ENCODE results near the gene ERI2. TPM values are rescaled to one million over a fixed set of nuclear protein-coding genes. Genes with fewer than 3 reads are reported as not detected.

The ERI2 gene
- total and polyA plus RNA-seq, 2 of the 4 experiments (the other 2 are of a cell fraction) = 7.5 to 10.2 TPM

DNA sequence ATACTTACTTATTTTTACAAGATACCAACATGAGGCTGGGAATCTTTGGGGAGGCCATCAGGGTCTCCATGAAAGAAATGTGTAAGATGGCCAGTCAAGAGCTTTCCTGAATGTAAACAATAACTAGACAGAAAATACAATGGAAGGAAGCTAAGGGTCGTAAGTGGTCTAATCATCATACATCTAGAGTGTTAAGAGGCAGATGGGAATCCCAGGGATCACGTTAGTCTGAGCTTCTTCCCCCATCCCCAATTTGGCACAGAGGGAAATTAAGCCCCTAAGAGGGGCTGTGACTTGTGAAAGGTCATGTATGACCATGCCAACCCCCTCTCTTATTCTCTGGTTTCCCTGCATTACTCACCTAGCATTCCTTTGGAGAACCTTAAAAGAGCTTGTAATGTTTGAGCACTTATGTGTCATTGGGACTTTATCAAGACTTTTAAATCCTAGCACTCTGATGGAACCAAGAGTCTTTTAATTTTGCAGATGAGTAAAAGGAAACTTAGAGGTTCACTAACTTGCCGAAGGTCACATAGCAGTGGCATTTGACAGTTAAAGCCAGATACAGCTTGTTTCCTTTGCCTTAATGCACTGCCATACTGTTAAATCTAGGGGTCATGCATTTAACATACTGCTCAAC, 47.8 kb upstream of the ERI2 start:
- Histone ChIP-seq H2BK20ac (ENCODE audit: low read depth, low read length) (no peak overlapping the region), H3K36me3 (ENCODE audit: control insufficient read depth, insufficient read depth, low read length) (peaks cover 18% of the 10 kb centered on the region), H4K91ac (ENCODE audit: insufficient read depth, low read depth, low read length) (no peak overlapping the region), H3K79me1 (ENCODE audit: low read depth in 1 of 2, low read length in 2 of 2) (peaks cover 22 to 51% of the 10 kb centered on the region in 2 experiments; a peak in 3 of 4 replicates), H2AK9ac (replicated peaks; ENCODE audit: low read depth, low read length, poor library complexity) (no peak overlapping the region), H3K18ac (ENCODE audit: low read depth, low read length) (no peak overlapping the region), H3K4ac (ENCODE audit: low read depth, low read length) (no peak overlapping the region), H3K9me1 (ENCODE audit: insufficient read depth, low read length) (peaks cover 10% of the 10 kb centered on the region), H3K4me1 (ENCODE audit: control insufficient read depth, insufficient read depth, low read length) (peaks cover 13% of the 10 kb centered on the region), H3K27me3 (ENCODE audit: control insufficient read depth, insufficient read depth, low read length) (no peaks in the 10 kb centered on the region), H4K8ac (ENCODE audit: low read depth in 2 of 2, low read length in 2 of 2) (no peak overlapping the region), H2BK5ac (ENCODE audit: low read depth, low read length, poor library complexity, severe bottlenecking) (peak overlapping the region; percentile 36), H3K14ac (replicated peaks; ENCODE audit: low read depth, low read length) (no peak overlapping the region), H2BK120ac (ENCODE audit: low read depth, low read length) (no peak overlapping the region), H3K9me3 (ENCODE audit: control insufficient read depth, insufficient read depth, low read length) (no peaks in the 10 kb centered on the region), H3K4me3 (ENCODE audit: insufficient read depth, low read depth, low read length) (no peak overlapping the region), H3K27ac (ENCODE audit: insufficient read depth, low read length) (no peak overlapping the region), H2BK15ac (ENCODE audit: low read depth, low read length) (no peak overlapping the region), H3K56ac (ENCODE audit: extremely low read depth, insufficient read depth, low read length) (no peak overlapping the region), H3K9ac (ENCODE audit: low read depth, low read length) (no peak overlapping the region), H2AK5ac (ENCODE audit: low read depth, low read length) (no peak overlapping the region), H2AFZ (replicated peaks; ENCODE audit: low read length, poor library complexity) (no peak overlapping the region), H4K20me1 (ENCODE audit: insufficient read depth, low read length) (no peaks in the 10 kb centered on the region), H4K5ac (ENCODE audit: low read depth, low read length) (no peak overlapping the region), H3K23ac (ENCODE audit: low read depth, low read length) (no peak overlapping the region), H3K4me2 (ENCODE audit: low read depth, low read length) (no peak overlapping the region)
- POLR2A ChIA-PET (ENCODE audit: unreplicated experiment) = no interaction called here
- in situ Hi-C loops (cut with MboI; ENCODE audit: low sequenced_read_pairs) = loop anchor here (5.0 kb wide), 3 partner anchors 233 to 443 kb away; partner anchors contain the start of gene LDAF1
- intact Hi-C loops (cut with micrococcal nuclease) = loop anchor here (5.0 kb wide), 1 partner anchor 93 kb away; no protein-coding TSS in a partner anchor
- no peak for TF ChIP-seq CEBPB (IDR thresholded peaks at IDR 0.05; ENCODE audit: low read depth, low read length)
- no peak for TF ChIP-seq RFX5 (IDR thresholded peaks at IDR 0.05; ENCODE audit: low read depth, low read length)
- TF ChIP-seq RCOR1 (IDR thresholded peaks at IDR 0.05; ENCODE audit: insufficient replicate concordance, low read length) = no peak
- 60% methylated on average over 1 of the region's 3 CpGs; no CpG with 5 or more reads in 1 of the 2 experiments for WGBS, 2 experiments (ENCODE audit: extremely low coverage in 2 of 2, insufficient read length in 1 of 2)
- DNase-seq (no peak), ATAC-seq (ENCODE audit: low read depth) (no peak)
- CTCF ChIA-PET = no interaction called here
- no TSS peak for BruUV-seq (replicated peaks)
- dilution Hi-C loops (cut with HindIII; ENCODE audit: low sequenced_read_pairs, unreplicated experiment) = no loop called here

Measured in IMR-90 (cell line).